SK-N-MC (cell line): Measurements from ENCODE around the gene ZCCHC24.

Experiments used
- EZH2 ChIP-seq: fragments of 200-600 bp; sonication (generic); IDR thresholded peaks from one replicate; pipeline ENCODE4 v1.6.1; 2017; ENCODE audit warnings: antibody characterized with exemption
- POLR2AphosphoS5 ChIP-seq: IDR thresholded peaks from 2 replicates; pipeline ENCODE4 v1.6.1; 2012; ENCODE audit warnings: mild to moderate bottlenecking, low read depth, low read length, borderline replicate concordance

- TF ChIP-seq POLR2AphosphoS5 (no peak), EZH2 (no peak)
These were observed 48.4 kb upstream of the ZCCHC24 start for GRCh38 chr10:79493806-79494205.
